ENCODE data around the gene ABTB2. TPM values are rescaled to one million over a fixed set of nuclear protein-coding genes. Genes with fewer than 3 reads are reported as not detected.

Gene ABTB2
- polyA plus RNA-seq, 1 donor from 2014 or later: 0.68 TPM

- Histone ChIP-seq H3K9ac (ENCODE audit: low read length) (no peak overlapping the region), H3K79me2 (replicated peaks; ENCODE audit: insufficient read depth, low read length) (no peaks in the 10 kb centered on the region), H3K27me3 (ENCODE audit: insufficient read depth, low read depth, low read length) (no peaks in the 10 kb centered on the region), H3K4me2 (ENCODE audit: low read length) (no peak overlapping the region), H3F3A (ENCODE audit: insufficient read depth, low read length, poor library complexity, severe bottlenecking) (no peaks in the 10 kb centered on the region), H3K9me2 (ENCODE audit: insufficient read depth, low read length) (no peaks in the 10 kb centered on the region), H4K20me1 (ENCODE audit: insufficient read depth) (no peaks in the 10 kb centered on the region), H2AFZ (ENCODE audit: low read depth, low read length) (no peak overlapping the region), H3K27ac (ENCODE audit: low read length) (no peak overlapping the region), H3K4me3 (ENCODE audit: low read length) (no peak overlapping the region), H3K9me3 (ENCODE audit: low read length) (no peaks in the 10 kb centered on the region), H3K36me3 (ENCODE audit: insufficient read depth, low read length) (no peaks in the 10 kb centered on the region)
- TF ChIP-seq REST (IDR thresholded peaks at IDR 0.05; ENCODE audit: borderline replicate concordance) (no peak), SMC3 (conservative IDR thresholded peaks at IDR 0.05; ENCODE audit: poor library complexity) (no peak), MXI1 (conservative IDR thresholded peaks at IDR 0.05; ENCODE audit: poor library complexity, severe bottlenecking) (no peak)
- TF ChIP-seq, protein P1, sequence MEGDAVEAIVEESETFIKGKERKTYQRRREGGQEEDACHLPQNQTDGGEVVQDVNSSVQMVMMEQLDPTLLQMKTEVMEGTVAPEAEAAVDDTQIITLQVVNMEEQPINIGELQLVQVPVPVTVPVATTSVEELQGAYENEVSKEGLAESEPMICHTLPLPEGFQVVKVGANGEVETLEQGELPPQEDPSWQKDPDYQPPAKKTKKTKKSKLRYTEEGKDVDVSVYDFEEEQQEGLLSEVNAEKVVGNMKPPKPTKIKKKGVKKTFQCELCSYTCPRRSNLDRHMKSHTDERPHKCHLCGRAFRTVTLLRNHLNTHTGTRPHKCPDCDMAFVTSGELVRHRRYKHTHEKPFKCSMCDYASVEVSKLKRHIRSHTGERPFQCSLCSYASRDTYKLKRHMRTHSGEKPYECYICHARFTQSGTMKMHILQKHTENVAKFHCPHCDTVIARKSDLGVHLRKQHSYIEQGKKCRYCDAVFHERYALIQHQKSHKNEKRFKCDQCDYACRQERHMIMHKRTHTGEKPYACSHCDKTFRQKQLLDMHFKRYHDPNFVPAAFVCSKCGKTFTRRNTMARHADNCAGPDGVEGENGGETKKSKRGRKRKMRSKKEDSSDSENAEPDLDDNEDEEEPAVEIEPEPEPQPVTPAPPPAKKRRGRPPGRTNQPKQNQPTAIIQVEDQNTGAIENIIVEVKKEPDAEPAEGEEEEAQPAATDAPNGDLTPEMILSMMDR (IDR thresholded peaks at IDR 0.05; ENCODE audit: poor library complexity, severe bottlenecking): no peak
Observed at GRCh38 chr11:34278693-34279297, 79.0 kb downstream of the ABTB2 start.

- no peak overlapping the region for H3K27ac ChIP-seq (ENCODE audit: low read length)
- H2AFZ ChIP-seq (ENCODE audit: low read depth, low read length): no peak overlapping the region
Observed at GRCh38 chr11:34278175-34278574, 79.6 kb downstream of the ABTB2 start.

More at GRCh38 chr11:34278175-34278574, 79.6 kb downstream of the ABTB2 start:
- Histone ChIP-seq H3K27me3 (ENCODE audit: insufficient read depth, low read depth, low read length) (no peaks in the 10 kb centered on the region), H3K4me2 (ENCODE audit: low read length) (no peak overlapping the region), H3K79me2 (replicated peaks; ENCODE audit: insufficient read depth, low read length) (no peaks in the 10 kb centered on the region), H3K9me3 (ENCODE audit: low read length) (no peaks in the 10 kb centered on the region), H3K9ac (ENCODE audit: low read length) (no peak overlapping the region), H4K20me1 (ENCODE audit: insufficient read depth) (no peaks in the 10 kb centered on the region), H3K4me3 (ENCODE audit: low read length) (no peak overlapping the region), H3K9me2 (ENCODE audit: insufficient read depth, low read length) (no peaks in the 10 kb centered on the region), H3F3A (ENCODE audit: insufficient read depth, low read length, poor library complexity, severe bottlenecking) (no peaks in the 10 kb centered on the region), H3K36me3 (ENCODE audit: insufficient read depth, low read length) (no peaks in the 10 kb centered on the region)
- TF ChIP-seq POLR2AphosphoS5 (IDR thresholded peaks at IDR 0.05) (no peak), EP300 (conservative IDR thresholded peaks at IDR 0.05; ENCODE audit: poor library complexity, severe bottlenecking) (no peak), RAD21 (conservative IDR thresholded peaks at IDR 0.05) (no peak), MXI1 (conservative IDR thresholded peaks at IDR 0.05; ENCODE audit: poor library complexity, severe bottlenecking) (no peak), REST (IDR thresholded peaks at IDR 0.05; ENCODE audit: borderline replicate concordance) (no peak), EZH2 (IDR thresholded peaks at IDR 0.05; ENCODE audit: borderline replicate concordance, insufficient read depth, low read length, poor library complexity, severe bottlenecking) (no peak), SMC3 (conservative IDR thresholded peaks at IDR 0.05; ENCODE audit: poor library complexity) (no peak), TAF1 (IDR thresholded peaks at IDR 0.05; ENCODE audit: low read depth) (no peak)
- TF ChIP-seq, protein P1 (IDR thresholded peaks at IDR 0.05; ENCODE audit: poor library complexity, severe bottlenecking): no peak

Data from neural cell (in vitro differentiated cells).